ENCODE results near the gene TMIGD1. TPM values are rescaled to one million over a fixed set of nuclear protein-coding genes. Genes with fewer than 3 reads are reported as not detected.
A peak's percentile ranks its signal among the peaks of the same experiment; 100 is the strongest.

The TMIGD1 gene, protein sequence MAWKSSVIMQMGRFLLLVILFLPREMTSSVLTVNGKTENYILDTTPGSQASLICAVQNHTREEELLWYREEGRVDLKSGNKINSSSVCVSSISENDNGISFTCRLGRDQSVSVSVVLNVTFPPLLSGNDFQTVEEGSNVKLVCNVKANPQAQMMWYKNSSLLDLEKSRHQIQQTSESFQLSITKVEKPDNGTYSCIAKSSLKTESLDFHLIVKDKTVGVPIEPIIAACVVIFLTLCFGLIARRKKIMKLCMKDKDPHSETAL
- polyA plus RNA-seq = 43.9 TPM
- long read RNA-seq, donor 1, transcript TMIGD1-201 (7 exons, 1,201 nt) = major isoform, 13 of 28 reads
- long read RNA-seq, donor 1, partial matches to known transcripts = 14 of 28 reads
- long read RNA-seq, donor 1, other reads (novel, unspliced or antisense) = 0 of 28 reads
- long read RNA-seq, donor 2, transcript TMIGD1-201 (7 exons, 1,201 nt) = major isoform, 25 of 123 reads
- long read RNA-seq, donor 2, partial matches to known transcripts = 87 of 123 reads
- long read RNA-seq, donor 2, other reads (novel, unspliced or antisense) = 9 of 123 reads
- long read RNA-seq, donor 3 = 0 reads
- long read RNA-seq, donor 4, partial matches to known transcripts = 0 of 4 reads
- long read RNA-seq, donor 4, other reads (novel, unspliced or antisense) = 0 of 4 reads
- long read RNA-seq, donor 5 = 0 reads
- long read RNA-seq, donor 6, transcript TMIGD1-201 (7 exons, 1,201 nt) = major isoform, 6 of 7 reads
- long read RNA-seq, donor 6, partial matches to known transcripts = 0 of 7 reads
- long read RNA-seq, donor 6, other reads (novel, unspliced or antisense) = 0 of 7 reads
- long read RNA-seq, donor 7 = 0 reads
- long read RNA-seq, donor 8, transcript TMIGD1-201 (7 exons, 1,201 nt) = major isoform, 15 of 42 reads
- long read RNA-seq, donor 8, partial matches to known transcripts = 26 of 42 reads
- long read RNA-seq, donor 8, other reads (novel, unspliced or antisense) = 0 of 42 reads
- long read RNA-seq, donor 9, transcript TMIGD1-201 (7 exons, 1,201 nt) = major isoform, 21 of 120 reads
- long read RNA-seq, donor 9, partial matches to known transcripts = 89 of 120 reads
- long read RNA-seq, donor 9, other reads (novel, unspliced or antisense) = 9 of 120 reads
- long read RNA-seq, donor 10, partial matches to known transcripts = 9 of 12 reads
- long read RNA-seq, donor 10, other reads (novel, unspliced or antisense) = 0 of 12 reads
- long read RNA-seq, donor 11, transcript TMIGD1-201 (7 exons, 1,201 nt) = major isoform, 17 of 41 reads
- long read RNA-seq, donor 11, partial matches to known transcripts = 23 of 41 reads
- long read RNA-seq, donor 11, other reads (novel, unspliced or antisense) = 0 of 41 reads

DNA sequence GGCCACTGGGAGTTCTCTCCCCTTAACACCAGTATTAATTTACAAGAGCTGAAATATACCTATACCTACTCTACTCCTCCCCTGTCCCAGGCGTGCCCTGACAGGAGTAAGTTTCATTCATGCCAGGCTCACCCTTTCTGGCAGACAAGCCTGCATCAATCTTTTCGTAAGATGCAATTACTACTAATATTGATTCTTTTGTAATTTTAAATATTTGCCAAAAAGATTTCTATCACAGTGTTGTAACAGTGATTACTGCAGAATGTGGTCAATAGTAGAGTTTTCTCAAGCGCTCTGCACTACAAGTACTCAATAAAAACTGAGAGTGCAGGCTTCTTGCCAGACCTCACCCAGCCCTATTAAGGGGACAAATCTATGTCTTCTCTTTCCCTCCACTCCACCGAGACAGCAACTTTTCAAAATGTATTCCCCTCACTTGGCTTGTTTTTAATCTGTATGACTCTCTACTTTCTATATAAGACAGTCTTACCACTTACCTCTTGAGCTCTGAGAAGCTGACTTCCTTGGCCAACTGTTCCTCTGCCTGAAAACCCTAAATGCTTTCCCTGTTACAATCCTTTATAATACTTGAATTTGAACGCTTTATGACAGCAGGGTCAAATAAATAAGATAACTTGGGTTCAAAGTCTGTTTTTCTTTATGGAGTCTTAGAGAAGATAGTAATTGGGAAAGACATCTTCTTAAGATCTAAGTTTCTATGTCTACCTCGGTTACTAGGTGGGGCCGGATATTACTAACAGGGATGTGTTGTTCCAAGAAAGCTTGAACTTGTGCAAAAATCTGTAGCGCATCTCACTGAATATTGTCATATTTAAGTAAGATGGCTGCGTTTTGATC, at the start of gene TMIGD1:
Gene TMIGD1, minus strand, starts transcription at position 555 of the 858 bp plus-strand sequence. CDS start 1,924 bp downstream, outside the sequence.
- DNase-seq = peak; percentile 52 to 76
- Histone ChIP-seq H3K4me3 (ENCODE audit: low read length) (peak within 1 kb of the TSS; percentile 30), H3K9me3 (ENCODE audit: control insufficient read depth, low read depth, low read length) (no peaks in the 10 kb centered on the region), H3K4me1 (ENCODE audit: control insufficient read depth, insufficient read depth, low read length) (peaks cover 36% of the 10 kb centered on the region), H3K36me3 (ENCODE audit: control insufficient read depth, insufficient read depth, low read length) (no peaks in the 10 kb centered on the region), H3K27me3 (ENCODE audit: control insufficient read depth, insufficient read depth, low read length) (no peaks in the 10 kb centered on the region), H3K27ac (ENCODE audit: low read length) (peak within 1 kb of the TSS; percentile 89)
- WGBS (ENCODE audit: insufficient coverage, low lambda C conversion rate) = no CpG with 5 or more reads among the region's 9 CpGs

DNA sequence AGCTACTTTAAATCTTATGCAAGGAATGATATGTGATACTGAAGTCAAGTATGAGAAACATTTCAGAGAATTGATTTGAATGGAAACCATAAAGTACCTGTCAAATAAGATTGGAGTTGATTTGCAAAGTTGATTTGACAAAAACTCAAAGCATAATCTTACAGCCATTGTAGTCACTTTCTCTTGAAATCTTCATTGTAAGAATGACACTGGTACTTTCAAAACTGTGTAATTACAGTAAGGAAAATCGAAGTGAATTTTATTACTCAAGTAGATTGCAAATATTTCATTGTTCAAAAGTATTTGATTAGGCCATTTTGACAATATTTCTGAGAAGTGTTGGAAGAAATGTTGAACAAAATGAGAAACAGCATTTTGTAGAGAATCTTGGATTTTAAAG, 48.5 kb upstream of the TMIGD1 start:
- no peak overlapping the region for H3K4me3 ChIP-seq (ENCODE audit: low read length)
- WGBS (ENCODE audit: insufficient coverage, low lambda C conversion rate) = no CpG with 5 or more reads among the region's 1 CpG
- no peak overlapping the region for H3K27ac ChIP-seq (ENCODE audit: low read length)

DNA sequence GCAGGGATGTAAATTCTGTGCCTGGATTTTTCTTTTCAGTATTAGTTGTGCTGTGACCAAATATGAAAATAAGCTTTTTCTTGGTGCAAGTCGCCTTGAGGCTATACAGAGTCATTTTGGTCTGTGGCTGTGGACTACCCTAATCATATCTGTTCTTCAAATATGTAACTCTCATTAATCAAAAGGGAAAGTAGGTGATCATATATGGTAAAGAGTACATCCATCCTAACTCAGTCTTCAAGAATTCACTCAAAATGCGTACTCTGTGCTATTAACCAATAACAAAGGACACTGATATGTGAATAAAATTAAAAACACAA, 47.4 kb upstream of the TMIGD1 start:
- Histone ChIP-seq H3K27ac (ENCODE audit: low read length) (no peak overlapping the region), H3K27me3 (ENCODE audit: control insufficient read depth, insufficient read depth, low read length) (no peaks in the 10 kb centered on the region), H3K36me3 (ENCODE audit: control insufficient read depth, insufficient read depth, low read length) (peaks cover 11% of the 10 kb centered on the region), H3K9me3 (ENCODE audit: control insufficient read depth, low read depth, low read length) (no peaks in the 10 kb centered on the region), H3K4me1 (ENCODE audit: control insufficient read depth, insufficient read depth, low read length) (peaks cover 10% of the 10 kb centered on the region), H3K4me3 (ENCODE audit: low read length) (no peak overlapping the region)
- DNase-seq = no peak
- WGBS (ENCODE audit: insufficient coverage, low lambda C conversion rate) = 80% methylated on average over 1 of the region's 2 CpGs

More for the DNA sequence above, 48.5 kb upstream of the TMIGD1 start:
- H3K36me3 ChIP-seq (ENCODE audit: control insufficient read depth, insufficient read depth, low read length) = peaks cover 17% of the 10 kb centered on the region
- no peak for DNase-seq
- H3K27me3 ChIP-seq (ENCODE audit: control insufficient read depth, insufficient read depth, low read length) = no peaks in the 10 kb centered on the region
- H3K9me3 ChIP-seq (ENCODE audit: control insufficient read depth, low read depth, low read length) = no peaks in the 10 kb centered on the region
- H3K4me1 ChIP-seq (ENCODE audit: control insufficient read depth, insufficient read depth, low read length) = peaks cover 6% of the 10 kb centered on the region

DNA sequence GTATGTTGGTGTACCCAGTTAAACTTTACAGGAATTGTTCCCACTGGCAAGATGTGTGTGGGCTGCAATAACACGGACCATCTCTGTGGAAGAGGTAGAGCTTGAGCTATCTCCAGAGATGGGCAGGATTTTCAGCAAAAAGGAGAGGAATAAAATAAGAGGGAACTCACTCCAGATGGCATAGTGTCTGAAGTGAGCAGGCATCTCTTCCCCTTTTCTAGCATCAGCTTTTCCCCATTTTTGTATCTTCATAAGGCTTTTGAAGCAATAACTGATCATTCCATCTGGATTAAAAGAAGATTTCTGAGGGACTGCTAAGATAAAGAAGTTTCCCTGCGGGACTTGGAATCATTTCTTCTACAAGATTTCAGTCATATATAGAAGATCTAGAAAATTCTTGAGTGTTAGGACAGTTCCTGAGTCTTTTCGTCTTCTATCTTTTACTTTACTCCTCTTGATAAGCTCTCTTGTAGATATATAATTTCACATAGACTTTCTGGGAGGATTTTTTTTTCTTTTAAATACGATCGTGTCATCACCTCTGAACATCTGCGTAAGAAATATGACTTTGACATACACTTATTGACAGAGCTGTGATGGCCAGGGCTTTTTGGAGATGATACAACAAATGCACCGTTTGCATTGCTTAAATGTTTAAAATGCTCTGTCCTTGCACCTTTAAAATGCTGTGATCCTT, 46.9 kb upstream of the TMIGD1 start:
- Histone ChIP-seq H3K4me1 (ENCODE audit: control insufficient read depth, insufficient read depth, low read length) (peaks cover 15% of the 10 kb centered on the region), H3K27ac (ENCODE audit: low read length) (no peak overlapping the region), H3K4me3 (ENCODE audit: low read length) (peak overlapping the region; percentile 73)

DNA sequence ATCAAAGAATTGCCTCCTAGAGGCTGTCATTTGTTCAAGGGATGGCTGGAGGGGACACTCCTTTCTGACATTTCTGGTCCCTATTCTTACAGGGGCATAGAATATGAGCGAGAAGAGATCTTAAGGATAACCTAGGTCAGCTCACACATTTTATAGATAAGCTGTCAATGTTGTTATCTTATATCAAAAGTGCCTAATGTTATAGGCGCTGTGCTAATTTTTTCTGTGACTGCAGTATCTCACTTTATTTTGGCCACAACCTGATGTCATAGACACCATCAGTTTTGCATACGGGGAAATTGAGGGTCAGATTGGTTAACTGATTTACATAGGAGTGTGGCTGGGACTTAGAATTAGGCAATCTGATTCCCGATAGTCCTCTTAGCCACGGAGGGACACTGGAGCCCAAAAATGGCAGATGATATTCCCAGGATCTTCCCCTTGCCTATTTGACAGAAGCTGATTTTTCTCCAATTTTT, 46.1 kb upstream of the TMIGD1 start:
- Histone ChIP-seq H3K27me3 (ENCODE audit: control insufficient read depth, insufficient read depth, low read length) (no peaks in the 10 kb centered on the region), H3K36me3 (ENCODE audit: control insufficient read depth, insufficient read depth, low read length) (peaks cover under 1% of the 10 kb centered on the region), H3K9me3 (ENCODE audit: control insufficient read depth, low read depth, low read length) (no peaks in the 10 kb centered on the region), H3K4me3 (ENCODE audit: low read length) (peak overlapping the region; percentile 73), H3K27ac (ENCODE audit: low read length) (no peak overlapping the region), H3K4me1 (ENCODE audit: control insufficient read depth, insufficient read depth, low read length) (peaks cover 17% of the 10 kb centered on the region)
- no peak for DNase-seq
- WGBS (ENCODE audit: insufficient coverage, low lambda C conversion rate) = no CpG with 5 or more reads among the region's 5 CpGs

More for the DNA sequence above, 46.9 kb upstream of the TMIGD1 start:
- no peaks in the 10 kb centered on the region for H3K9me3 ChIP-seq (ENCODE audit: control insufficient read depth, low read depth, low read length)
- DNase-seq = no peak
- peaks cover 8% of the 10 kb centered on the region for H3K36me3 ChIP-seq (ENCODE audit: control insufficient read depth, insufficient read depth, low read length)
- no peaks in the 10 kb centered on the region for H3K27me3 ChIP-seq (ENCODE audit: control insufficient read depth, insufficient read depth, low read length)
- WGBS (ENCODE audit: insufficient coverage, low lambda C conversion rate) = 54% methylated on average over 2 of the region's 7 CpGs

DNA sequence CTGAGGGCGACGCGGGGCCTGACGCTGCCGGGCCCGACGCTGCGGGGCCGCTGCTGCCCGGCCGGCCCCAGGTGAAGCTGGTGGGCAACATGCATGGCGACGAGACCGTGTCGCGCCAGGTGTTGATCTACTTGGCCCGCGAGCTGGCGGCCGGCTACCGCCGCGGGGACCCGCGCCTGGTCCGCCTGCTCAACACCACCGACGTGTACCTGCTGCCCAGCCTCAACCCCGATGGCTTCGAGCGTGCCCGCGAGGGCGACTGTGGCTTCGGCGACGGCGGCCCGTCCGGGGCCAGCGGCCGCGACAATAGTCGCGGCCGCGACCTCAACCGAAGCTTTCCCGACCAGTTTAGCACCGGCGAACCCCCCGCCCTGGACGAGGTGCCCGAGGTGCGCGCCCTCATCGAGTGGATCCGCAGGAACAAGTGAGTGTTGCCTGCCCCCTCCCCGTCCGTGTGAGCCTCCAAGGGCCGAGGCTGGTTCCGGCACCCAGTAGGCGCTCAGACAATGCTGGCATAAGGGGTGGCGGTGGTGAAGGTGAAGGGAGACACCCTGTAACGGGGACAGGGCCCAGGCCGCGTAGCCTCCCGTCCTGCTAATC, 45.5 kb upstream of the TMIGD1 start:
- peaks cover 17% of the 10 kb centered on the region for H3K4me1 ChIP-seq (ENCODE audit: control insufficient read depth, insufficient read depth, low read length)
- peak in 1 of 2 donors; percentile 32 for DNase-seq
- WGBS (ENCODE audit: insufficient coverage, low lambda C conversion rate) = no CpG with 5 or more reads among the region's 68 CpGs

DNA sequence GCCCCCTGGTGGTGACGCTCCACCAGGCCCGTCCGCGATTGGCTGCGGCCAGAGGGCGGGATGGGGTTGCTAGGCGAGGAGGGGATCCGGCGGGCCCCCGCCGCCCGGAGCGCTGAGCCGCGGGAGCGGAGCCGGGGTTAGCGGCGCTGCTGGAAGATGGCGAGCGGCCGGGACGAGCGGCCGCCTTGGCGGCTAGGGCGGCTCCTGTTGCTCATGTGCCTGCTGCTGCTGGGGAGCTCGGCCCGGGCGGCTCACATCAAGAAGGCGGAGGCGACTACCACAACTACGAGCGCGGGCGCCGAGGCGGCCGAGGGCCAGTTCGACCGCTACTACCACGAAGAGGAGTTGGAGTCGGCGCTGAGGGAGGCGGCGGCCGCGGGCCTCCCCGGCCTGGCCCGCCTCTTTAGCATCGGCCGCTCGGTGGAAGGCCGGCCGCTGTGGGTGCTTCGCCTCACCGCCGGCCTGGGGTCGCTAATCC, 45.0 kb upstream of the TMIGD1 start, which contains the start of gene CPD:
Gene CPD, plus strand, starts transcription at position 103 of the 478 bp plus-strand sequence. Its CDS starts 54 bp downstream, at position 157.
- Histone ChIP-seq H3K9me3 (ENCODE audit: control insufficient read depth, low read depth, low read length) (no peaks in the 10 kb centered on the region), H3K36me3 (ENCODE audit: control insufficient read depth, insufficient read depth, low read length) (no peaks in the 10 kb centered on the region), H3K27me3 (ENCODE audit: control insufficient read depth, insufficient read depth, low read length) (no peaks in the 10 kb centered on the region), H3K4me1 (ENCODE audit: control insufficient read depth, insufficient read depth, low read length) (peaks cover 17% of the 10 kb centered on the region), H3K27ac (ENCODE audit: low read length) (peak within 1 kb of the TSS; percentile 60), H3K4me3 (ENCODE audit: low read length) (peak within 1 kb of the TSS; percentile 73)
- peak; percentile 95 to 96 for DNase-seq
- no CpG with 5 or more reads among the region's 59 CpGs for WGBS (ENCODE audit: insufficient coverage, low lambda C conversion rate)

More for the DNA sequence above, 45.5 kb upstream of the TMIGD1 start:
- Histone ChIP-seq H3K4me3 (ENCODE audit: low read length) (peak overlapping the region; percentile 73), H3K36me3 (ENCODE audit: control insufficient read depth, insufficient read depth, low read length) (no peaks in the 10 kb centered on the region), H3K9me3 (ENCODE audit: control insufficient read depth, low read depth, low read length) (no peaks in the 10 kb centered on the region), H3K27ac (ENCODE audit: low read length) (peak overlapping the region; percentile 52), H3K27me3 (ENCODE audit: control insufficient read depth, insufficient read depth, low read length) (no peaks in the 10 kb centered on the region)

DNA sequence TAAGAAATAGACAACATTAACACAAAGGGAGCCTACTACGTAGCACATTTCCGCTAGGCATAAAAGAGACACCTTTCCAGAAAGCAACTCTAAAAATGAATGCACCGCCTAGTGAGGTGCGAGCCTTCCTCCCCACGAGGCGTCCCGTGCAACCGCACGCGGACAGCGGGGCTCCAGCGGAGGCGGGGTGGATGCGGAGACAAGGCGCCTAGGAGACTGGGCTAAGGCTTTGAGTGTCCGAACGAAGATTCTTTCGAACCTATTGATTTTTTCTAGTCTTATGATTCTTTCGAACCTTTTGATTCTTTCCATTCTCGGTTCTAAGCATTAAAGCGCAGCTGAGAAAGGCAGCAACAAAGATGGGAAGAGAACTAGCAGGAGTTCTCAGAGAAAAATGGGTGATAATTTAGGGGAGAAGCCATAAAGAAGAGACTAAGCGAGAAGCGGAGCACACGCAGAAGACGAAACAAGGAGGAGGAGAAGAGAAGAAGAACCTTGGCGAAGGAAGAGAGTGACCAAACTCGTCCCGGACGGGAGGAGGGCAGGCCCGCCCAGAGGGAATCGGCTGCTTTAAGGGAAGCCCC, 44.5 kb upstream of the TMIGD1 start:
- H3K27ac ChIP-seq (ENCODE audit: low read length) = peak overlapping the region; percentile 60
- no peaks in the 10 kb centered on the region for H3K9me3 ChIP-seq (ENCODE audit: control insufficient read depth, low read depth, low read length)
- peak overlapping the region; percentile 73 for H3K4me3 ChIP-seq (ENCODE audit: low read length)
- DNase-seq = no peak
- 6% methylated on average over 3 of the region's 31 CpGs for WGBS (ENCODE audit: insufficient coverage, low lambda C conversion rate)
- H3K4me1 ChIP-seq (ENCODE audit: control insufficient read depth, insufficient read depth, low read length) = peaks cover 17% of the 10 kb centered on the region
- H3K36me3 ChIP-seq (ENCODE audit: control insufficient read depth, insufficient read depth, low read length) = no peaks in the 10 kb centered on the region
- H3K27me3 ChIP-seq (ENCODE audit: control insufficient read depth, insufficient read depth, low read length) = no peaks in the 10 kb centered on the region

Data from large intestine (tissue), 12 donors.